ENCODE results near the gene FBXO3.
"Not testable (repeated sequence)": the region's sequence is repeated elsewhere in the genome, so short reads cannot be mapped to it uniquely, and the experiment has no call there.

FBXO3 gene, protein sequence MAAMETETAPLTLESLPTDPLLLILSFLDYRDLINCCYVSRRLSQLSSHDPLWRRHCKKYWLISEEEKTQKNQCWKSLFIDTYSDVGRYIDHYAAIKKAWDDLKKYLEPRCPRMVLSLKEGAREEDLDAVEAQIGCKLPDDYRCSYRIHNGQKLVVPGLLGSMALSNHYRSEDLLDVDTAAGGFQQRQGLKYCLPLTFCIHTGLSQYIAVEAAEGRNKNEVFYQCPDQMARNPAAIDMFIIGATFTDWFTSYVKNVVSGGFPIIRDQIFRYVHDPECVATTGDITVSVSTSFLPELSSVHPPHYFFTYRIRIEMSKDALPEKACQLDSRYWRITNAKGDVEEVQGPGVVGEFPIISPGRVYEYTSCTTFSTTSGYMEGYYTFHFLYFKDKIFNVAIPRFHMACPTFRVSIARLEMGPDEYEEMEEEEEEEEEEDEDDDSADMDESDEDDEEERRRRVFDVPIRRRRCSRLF

DNA sequence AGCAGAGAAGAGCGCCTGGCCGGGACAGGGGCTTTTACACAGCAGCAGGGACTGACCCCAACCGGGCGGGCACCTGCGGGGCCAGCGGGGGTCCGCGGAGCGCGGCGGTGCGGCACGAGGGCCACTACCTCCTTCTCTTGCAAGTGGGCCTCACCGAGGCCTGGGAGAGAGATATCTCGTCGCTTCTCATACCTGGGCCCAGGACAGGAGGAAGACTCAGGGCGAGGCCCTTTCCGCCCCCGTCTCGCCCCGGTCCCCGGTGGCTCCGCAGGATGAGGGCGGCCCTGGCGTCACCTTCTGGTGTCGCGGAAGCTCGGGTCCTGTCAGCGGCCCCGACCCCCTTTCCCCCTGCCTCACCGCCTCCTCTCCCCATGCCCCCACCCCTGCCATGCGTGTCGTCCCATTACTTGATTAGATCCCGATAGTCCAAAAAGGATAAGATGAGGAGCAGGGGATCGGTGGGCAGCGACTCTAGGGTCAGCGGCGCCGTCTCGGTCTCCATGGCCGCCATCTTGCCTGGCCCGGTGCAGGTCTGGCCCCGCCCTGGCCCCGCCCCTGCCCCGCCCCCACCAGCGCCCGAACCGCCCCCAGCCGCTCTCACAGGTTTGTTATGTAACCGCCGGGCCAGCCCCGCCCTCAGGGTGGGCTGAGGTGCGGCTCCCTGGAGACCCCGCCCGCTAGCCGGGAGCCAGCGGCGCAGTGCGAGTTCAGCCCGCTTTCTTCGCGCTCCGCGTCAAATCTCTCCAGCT is at the start of gene FBXO3:
Gene FBXO3, minus strand, starts transcription at position 534 of the 749 bp plus-strand sequence. Its CDS starts 23 bp downstream, at position 511.
- DNase-seq = peak; percentile 86

DNA sequence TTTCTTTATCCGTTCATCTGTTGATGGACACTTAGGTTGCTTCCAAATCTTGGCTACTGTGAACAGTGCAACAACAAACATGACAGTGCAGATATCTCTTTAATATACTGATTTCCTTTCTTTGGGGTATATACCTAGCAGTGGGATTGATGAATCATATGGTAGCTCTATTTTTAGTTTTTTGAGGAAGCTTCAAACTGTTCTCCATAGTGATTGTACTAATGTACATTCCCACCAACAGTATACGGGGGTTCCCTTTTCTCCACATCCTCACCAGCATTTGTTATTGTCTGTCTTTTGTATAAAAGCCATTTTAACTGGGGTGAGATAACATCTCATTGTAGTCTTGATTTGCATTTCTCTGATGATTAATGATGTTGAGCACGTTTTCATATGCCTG is 48.7 kb upstream of the FBXO3 start:
- DNase-seq = not testable (repeated sequence)

DNA sequence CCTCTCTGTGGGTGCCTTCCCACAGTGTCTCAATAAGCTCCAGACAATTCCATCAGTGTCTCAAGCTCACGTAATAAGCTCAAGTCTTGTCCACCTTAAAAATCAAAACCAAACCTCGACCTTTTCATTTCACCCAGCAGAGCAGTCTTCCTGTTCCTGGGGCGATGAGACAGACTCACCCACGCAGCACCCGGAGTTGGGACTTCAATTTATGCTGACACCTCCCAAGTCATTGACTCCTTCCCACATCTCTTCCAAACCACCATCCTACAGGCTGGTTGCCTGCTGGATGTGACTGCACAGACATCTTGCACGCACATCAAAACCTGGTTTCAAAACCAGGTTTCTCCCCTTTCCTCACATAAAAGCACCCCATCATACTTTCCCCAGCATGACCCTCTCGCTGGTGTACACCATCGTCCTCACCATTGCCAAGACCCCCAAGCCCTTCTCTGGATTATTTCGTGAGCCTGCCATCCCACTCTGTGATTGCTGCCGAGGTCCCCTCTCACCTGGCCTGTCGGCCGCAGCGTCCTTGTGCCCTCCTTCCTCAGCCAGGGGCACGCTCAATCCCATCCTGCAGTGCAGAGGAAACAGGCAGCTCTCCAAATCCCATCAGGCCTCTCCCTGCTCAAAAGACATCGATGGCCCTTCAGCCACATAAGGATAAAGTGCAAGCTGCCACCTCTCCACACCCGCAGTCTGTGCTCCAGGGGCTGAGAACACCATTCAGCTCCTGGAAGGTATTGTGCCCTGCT is 45.1 kb upstream of the FBXO3 start:
- no peak for DNase-seq

DNA sequence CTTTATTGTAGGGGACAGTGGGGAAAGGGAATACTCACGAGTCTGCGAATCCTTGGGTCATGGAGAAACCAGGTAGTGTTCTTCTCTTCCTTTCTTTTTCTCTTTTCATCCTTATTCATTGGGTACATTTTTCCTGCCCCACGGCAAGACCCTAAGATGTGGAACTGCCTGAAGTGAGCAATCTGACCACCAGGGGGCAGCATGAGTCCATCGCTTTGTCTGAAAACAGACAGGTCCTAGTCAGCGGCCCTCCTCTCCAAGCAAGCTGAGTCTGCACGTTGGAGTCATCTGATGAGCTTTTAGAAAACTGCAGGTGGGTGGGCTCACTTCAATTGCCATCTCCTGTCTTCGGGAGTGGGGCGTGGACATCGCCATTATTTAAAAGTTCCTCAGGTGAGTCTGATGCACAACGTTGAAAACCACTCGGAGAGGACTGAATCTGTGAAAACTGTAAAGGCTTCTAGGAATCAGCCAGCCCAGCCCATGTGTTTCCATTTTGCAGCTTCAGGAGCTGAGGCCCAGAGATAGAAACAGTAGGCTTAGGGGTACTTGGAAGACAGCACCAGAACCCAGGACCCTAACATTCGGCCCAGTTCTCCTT is 34.0 kb upstream of the FBXO3 start:
- peak; percentile 72 for DNase-seq

DNA sequence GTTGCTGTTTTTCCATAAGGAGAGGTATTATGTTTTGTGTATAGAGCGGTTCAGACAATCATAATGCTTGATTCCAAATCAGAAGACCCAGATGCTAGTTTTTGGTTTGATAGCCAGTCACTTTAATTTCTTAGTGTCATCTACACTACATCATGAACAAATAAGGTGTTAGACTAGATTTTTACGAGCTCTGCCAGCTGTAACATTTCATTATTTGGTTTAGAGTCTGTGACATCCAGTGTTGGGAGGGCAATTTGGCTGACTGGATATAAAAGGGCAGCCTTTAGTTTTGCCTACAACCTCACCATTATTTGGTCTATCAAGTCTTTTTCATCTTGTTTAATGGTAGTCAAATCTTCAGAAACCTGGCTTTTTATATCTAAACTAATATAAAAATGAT is 30.2 kb upstream of the FBXO3 start:
- DNase-seq = no peak

DNA sequence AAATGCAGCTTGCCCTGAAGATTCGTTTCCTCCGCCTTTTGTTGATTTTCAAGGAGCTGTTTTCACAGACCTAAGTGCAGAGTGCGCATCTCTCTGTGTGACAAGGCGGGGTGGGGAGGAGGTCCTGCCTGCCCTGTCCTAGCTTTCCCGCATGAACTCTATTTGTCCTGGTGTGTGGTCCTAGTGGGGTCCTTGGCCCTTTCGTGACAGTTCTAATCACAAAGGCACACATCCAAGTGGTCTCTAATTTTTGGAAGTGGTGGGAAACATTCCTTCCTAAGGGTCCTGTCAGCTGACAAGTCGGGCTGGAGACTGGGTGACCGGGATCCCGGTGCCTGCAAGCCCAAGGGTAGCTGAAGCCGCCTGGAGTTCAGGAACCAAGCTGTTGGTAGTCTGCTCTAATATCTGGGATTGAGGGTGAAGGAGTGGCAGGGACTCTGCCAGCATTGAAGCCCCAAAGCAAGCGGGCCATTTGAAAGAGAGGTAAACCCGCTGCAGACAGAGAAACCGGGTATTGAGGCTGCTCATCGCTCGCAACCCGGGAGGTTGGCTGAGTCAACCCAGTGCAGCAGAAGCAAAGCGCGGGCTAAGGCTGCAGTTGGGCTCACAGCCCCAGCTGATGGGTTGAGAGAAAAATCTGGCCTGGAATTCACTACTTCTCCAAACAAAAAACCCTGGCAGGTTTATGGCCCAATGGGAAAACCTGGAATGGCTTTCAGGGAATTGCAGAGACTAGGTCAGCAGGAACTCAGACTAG is 28.1 kb upstream of the FBXO3 start:
- peak; percentile 19 for DNase-seq

DNA sequence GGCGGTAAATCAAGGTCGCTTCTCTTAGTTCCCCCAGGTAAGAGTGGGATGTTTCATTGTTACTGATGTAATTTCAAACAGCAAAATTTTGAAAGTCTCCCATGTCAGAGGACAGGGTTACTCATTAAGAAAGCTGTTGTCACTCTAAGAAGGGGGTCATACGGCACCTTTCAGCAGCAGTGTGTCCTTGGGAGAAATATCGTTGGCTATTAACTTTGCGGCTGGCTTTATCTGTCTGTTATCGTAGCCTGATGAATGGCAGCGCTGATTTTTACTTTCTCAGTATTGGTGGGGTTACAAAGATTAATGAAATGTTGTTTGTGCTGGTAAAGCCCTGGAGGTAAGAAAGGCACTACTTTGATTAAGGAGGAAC is 27.5 kb upstream of the FBXO3 start:
- DNase-seq = no peak

DNA sequence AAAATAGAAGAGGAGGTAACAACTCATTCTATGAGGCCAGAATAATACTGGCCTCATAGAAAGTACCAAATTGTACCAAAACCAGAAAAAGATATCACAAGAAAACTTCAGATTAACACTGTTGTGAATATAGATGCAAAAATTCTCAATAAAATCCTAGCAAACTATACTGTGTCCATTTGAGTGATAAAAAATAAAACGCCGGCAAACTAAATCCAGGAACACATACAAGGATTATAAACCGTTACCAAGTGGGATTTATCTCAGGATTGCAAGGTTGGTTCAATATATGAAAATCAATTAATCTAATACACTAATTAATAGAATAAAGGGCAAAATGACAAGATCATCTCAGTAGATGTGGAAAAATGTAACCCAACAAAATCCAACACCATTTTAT is 23.6 kb upstream of the FBXO3 start:
- DNase-seq = no peak

DNA sequence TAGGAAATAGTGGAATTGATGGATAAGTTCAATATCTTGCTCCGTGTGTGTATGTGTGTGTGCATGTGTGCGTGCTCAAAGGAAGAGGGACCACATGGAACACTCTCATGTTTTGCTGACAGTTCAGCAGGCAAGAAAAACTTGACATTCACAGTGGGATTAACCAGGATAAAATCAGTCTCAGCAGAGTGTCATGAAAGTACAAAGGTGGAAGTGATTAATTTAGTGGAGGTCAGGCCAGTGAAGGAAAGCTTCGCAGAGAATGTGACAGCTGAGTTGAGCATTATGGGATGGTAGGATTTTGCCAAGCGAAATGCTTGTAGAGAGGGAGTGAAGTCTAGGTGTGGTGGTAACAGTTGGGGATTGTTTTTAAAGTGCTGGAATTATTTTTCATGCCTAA is 15.7 kb upstream of the FBXO3 start:
- no peak for DNase-seq

DNA sequence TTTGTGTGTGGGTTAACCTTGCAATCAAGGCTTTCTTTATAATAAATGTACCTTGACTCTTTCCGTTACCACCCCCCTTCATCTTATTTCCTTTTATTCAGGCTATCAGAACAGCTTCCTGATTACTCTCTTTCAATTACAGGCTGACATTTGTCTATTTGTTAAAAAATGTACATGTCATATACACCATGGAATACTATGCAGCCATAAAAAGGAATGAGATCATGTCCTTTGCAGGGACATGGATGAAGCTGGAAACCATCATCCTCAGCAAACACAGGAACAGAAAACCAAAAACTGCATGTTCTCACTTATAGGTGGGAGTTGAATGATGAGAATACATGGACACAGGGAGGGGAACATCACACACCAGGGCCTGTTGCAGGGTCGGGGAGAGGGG is 13.8 kb upstream of the FBXO3 start:
- not testable (repeated sequence) for DNase-seq

DNA sequence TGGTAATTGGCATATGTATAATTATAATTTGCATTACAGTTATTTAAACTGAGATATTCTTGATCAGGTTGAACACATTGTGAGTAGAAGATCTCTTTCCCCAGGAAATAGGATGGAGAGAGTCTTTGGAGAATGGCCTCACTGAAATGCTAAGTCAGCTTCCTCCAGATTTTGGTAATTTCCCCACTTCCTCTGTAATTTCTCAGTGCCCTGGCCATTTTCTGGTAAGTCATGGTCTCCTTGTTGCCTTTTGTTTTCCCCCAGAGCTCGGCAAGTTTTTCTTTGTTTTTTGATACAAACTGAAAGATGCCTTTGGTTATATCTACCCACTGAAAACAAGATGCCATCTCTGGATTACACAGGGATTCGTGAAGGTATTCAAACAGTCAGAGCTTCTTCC is 12.8 kb upstream of the FBXO3 start:
- no peak for DNase-seq

DNA sequence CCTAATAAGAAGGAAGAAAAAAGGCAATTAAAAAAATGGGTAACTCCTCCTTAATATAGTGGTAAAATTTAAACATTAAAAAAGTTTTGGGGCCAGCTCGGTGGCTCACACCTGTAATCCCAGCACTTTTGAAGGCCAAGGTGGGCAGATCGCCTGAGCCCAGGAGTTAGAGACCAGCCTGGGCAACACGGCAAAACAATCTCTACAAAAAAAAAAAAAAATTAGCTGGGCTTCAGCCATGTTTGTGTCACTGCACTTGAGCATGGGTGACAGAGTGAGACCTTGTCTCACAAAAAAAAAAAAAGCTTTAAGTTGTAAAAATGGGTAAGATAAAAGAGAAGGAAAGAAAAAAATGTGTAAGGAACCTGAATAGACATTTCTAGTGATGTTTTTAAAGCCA is 11.3 kb upstream of the FBXO3 start:
- no peak for DNase-seq

DNA sequence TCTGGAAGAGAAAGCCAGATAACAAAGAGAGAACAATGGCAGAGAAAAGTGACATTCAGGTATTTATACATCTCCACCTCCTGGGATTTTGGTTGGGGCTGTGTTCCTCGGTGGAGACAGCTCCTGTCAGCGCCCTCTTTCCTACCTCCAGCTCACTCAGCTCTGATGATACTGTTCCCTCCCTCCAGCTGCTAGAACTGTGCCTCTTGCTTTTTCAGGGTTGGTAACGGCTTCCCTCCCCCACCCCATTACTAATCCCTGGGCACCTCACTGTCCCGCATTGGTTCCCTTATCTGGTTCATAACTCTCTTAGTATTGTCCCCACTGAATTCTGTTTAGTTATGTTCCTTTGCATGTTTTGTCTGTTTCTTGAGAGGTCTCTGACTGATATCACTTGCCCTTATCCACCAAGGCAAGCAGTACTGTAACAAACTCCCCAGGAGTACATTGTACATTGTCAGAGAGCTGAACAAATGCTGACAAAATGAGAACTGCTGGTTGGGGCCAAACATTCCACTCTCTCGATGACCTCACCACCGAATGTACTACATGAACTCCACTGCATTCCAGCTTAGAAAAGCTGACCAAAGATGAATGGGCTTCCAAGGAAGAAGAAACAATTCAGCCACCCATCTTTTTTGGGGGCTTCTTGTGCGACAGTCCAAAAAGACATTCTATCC is 5.7 kb upstream of the FBXO3 start:
- no peak for DNase-seq

DNA sequence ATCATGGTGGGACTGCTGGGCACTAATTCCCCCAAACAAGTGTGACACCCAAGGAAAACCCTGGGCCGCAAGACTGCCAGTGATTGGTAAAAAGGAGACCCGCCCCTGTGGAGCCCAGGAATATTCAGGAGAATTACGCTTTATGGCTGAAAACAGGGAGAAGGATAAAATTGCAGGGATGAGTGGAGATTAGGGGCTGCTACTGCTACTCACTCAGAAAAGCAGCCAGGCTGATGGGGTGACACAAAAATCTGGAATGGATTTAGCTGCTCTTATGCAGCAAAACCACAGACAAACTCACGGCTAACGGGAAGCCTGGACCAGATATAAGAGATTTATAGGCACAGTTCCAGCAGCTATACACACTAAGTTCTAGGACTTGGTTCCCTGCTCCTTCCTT is 4.4 kb upstream of the FBXO3 start:
- DNase-seq = no peak

DNA sequence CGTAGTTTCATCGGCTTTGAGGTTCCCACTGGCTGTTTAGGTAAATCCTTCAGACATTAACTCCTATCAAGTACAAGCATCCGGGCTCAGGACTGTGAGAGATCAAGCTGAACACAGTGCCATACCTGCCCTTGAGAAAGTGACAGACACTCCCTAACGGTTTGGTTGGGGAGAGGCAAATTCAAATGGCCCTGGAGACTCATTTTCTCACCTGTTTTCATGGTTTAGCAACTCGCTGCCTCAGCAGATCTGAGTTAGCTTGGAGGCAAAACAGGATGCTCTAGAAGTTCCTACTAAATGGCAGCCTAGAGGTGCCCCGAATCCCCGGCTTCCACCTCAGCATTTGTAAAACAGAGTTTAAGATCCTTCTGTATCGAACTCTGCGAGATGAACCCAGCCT is 3.6 kb upstream of the FBXO3 start:
- DNase-seq = peak; percentile 68

DNA sequence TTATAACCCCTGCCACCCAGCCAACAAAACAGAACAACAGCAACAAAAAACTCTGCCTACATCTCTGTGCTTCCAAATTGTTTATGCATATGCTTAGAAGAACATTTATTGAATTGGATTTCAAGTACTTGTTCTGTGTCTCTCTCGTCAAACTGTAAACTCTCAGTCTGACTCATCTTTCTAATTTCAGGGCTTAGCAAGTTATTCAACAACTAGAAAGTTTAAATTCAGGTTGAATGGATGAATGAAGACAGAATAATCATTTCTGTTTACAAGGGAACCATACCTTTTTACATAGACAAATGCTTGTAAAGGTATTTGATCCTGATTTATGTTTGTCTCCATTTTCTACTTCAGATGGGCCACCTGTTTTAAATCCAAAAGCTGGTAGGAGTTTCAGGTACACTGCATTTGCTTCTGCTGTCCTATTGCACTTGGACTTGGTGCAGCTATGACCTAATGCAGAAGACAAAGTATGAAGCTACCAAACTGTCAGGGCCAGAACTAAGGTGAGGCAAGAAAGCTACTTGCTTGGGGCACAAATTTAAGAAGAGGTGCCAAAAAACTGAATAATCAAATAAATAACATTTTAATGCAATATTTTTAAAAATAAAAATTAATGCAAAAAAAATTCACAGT is 1.6 kb upstream of the FBXO3 start:
- DNase-seq = peak; percentile 27

DNA sequence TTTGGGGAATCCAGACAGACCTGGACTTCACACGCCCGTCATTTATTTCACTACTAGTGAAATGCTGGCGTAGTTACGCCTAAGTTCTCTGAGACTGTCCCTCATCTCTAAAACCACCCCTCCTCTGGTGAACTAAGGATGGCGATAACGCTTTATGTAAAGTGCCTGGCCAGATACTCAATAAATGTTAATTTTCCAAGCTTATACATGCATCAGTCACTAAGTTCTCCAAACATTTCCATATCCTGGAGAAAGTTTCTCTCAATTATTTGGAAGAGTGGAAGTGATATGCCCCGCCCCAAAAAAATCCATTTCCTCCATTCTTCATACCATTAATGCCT is 1.1 kb upstream of the FBXO3 start:
- no peak for DNase-seq

DNA sequence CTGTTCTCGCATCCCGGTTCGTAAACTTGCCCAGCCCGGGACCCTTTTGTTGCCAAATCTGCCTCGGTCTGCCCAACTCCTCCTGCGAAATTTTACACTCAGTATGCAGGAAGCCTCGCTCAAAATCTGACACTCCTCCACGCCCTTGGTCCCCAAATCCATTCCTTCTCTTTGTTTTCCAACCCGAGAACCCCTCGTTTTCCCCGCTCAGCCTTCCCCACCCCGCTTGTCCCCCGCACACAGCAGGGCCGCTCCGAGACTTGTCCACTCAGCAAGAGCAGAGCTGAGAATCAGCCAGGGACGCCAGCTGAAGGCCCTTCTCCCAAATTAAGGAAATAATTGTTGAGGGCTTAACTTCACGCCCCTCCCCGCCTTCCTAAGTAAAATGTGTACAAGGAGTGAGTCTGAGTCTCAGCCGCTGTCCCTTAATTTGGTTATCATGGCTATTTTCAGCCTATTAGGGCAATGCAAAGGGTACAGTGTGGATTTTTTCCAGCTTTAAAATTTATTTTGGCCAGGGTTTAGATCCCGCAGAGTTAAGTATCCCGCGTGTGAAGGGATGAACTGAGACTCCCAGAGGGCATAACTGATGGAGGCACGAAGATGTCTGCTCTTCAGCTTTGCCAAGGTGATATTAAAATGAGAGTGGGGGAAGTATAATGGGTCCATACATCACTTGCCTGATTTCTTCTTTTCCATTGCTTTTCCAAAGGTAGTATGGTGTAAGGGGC is 581 bp upstream of the FBXO3 start:
- peak; percentile 5 for DNase-seq

DNA sequence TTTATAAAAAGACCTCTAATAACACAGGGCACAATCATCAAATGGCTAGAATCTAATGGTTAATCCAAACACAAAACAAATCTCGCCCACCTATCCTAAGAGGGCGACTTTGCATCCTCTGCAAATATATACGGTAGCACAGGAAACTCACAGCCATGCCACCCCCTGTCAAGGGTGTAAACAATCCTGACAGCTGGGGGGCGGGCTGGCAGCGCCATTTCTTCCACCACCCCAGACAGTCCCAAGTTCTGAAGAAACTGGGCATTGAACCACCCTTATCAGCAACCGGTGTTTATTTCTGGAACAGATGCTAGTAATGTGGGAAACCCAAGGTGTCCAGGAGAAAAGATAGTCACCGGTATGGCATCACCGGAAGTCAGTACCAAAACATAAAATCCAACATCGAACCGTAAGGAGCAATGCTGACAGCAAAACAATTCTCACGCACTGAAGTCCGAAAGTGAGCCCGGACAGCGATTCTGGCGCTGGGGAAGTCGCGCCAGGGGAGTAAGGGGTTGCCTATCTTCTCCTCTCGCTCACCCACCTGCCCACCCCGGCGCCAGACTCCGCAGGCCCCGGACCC is 825 bp downstream of the FBXO3 start:
- no peak for DNase-seq

DNA sequence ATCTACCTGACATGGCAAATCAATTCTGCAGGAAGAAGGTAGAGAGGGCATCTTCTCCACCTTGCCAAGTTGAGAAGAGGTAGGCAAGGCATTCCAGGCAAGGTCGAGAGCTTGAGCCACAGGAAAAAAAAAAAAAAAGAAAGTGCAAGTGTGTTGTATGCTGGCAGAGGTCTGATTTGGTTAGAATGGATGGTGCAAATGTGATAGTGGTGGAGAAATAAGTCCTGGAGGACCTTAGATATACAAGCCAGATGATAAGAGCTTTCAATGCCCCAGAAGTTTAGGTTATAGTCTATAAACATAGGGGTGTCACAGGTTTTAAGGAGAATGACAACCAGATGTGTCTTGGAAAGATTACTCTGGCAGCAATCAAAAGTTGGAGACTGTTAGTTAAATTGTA is 1.4 kb downstream of the FBXO3 start:
- no peak for DNase-seq
